K562 (cell line): ENCODE results near the gene CRYBG1. TPM values are rescaled to one million over a fixed set of nuclear protein-coding genes. Genes with fewer than 3 reads are reported as not detected.

ENCODE experiments used
- ATAC-seq: fragments of 200-7000 bp; cut with Tn5 transposase; 3 replicates; pipeline ENCODE4 v1.9.1; 2020; ENCODE audit warnings: moderate library complexity
- BruUV-seq: library from RNA; stranded (reverse); fragments of 400-500 nt; replicated peaks from 2 replicates; lab custom pipeline; 2021; lab: Mats Ljungman, UMichigan
- CTCF ChIA-PET: fragments of 300-600 bp; formaldehyde crosslinking; extraction: SDS; loops from one replicate; lab custom pipeline; 2021; ENCODE audit warnings: low intra/inter-chr PET ratio; lab: Yijun Ruan, JAX
- POLR2A ChIA-PET: fragments of 300-600, 350-650 bp; sonication (Branson Sonifier 250); formaldehyde crosslinking; extraction: SDS; loops from one replicate; lab custom pipeline; 2021; ENCODE audit warnings: antibody characterized with exemption, inconsistent platforms; lab: Yijun Ruan, JAX
- DNase-seq, 4 experiments: peaks; one replicate each; pipeline versions ENCODE4 v3.0.0 to v3.0.0-alpha.2; 2011 to 2018; ENCODE audit warnings: low spot score in 3 of 4, mixed read lengths in 3 of 4; ENCODE audit errors: extremely low read depth in 1 of 4
- FAIRE-seq: peaks from 2 replicates; lab custom pipeline; 2011; peaks lifted over from hg19 to GRCh38; lab: Jason Lieb, UNC
- H2AFZ ChIP-seq: 2 replicates; pipeline ENCODE4 v1.6.0; 2011; ENCODE audit warnings: low read depth, low read length, control low read depth, inconsistent platforms
- H3K27ac ChIP-seq: fragments of 200-600 bp; 3 replicates; pipeline ENCODE4 v1.8.0; 2011; ENCODE audit warnings: low read depth, mild to moderate bottlenecking, control low read depth, inconsistent platforms, low read length, moderate library complexity, mixed read lengths; ENCODE audit errors: extremely low read depth
- H3K27me3 ChIP-seq, 2 experiments: fragments of 300-600 bp in 1 of 2; 2 replicates in 1 of 2; 3 replicates in 1 of 2; pipeline versions ENCODE4 v1.6.0 to v1.8.0; 2011; ENCODE audit warnings: inconsistent platforms in 2 of 2, low read length in 2 of 2, mild to moderate bottlenecking in 1 of 2, mixed read lengths in 1 of 2, moderate library complexity in 1 of 2; ENCODE audit not compliant: control insufficient read depth in 2 of 2, insufficient read depth in 2 of 2
- H3K36me3 ChIP-seq: fragments of 300-600 bp; 3 replicates; pipeline ENCODE4 v1.8.0; 2011; ENCODE audit warnings: mild to moderate bottlenecking, low read length, inconsistent platforms; ENCODE audit not compliant: control insufficient read depth, insufficient read depth
- H3K4me1 ChIP-seq, 2 experiments: fragments of 200-600 bp in 1 of 2; replicated peaks in 1 of 2; 2 replicates in 1 of 2; 3 replicates in 1 of 2; pipeline versions ENCODE4 v1.5.1 to v1.8.0; 2011; ENCODE audit warnings: inconsistent platforms in 2 of 2, low read length in 2 of 2, mild to moderate bottlenecking in 1 of 2, mixed read lengths in 1 of 2, moderate library complexity in 1 of 2; ENCODE audit not compliant: control insufficient read depth in 2 of 2, insufficient read depth in 2 of 2
- H3K4me2 ChIP-seq: 2 replicates; pipeline ENCODE4 v1.6.1; 2011; ENCODE audit warnings: low read length, control low read depth, inconsistent platforms, mixed read lengths; ENCODE audit not compliant: insufficient read depth
- H3K4me3 ChIP-seq: fragments of 200-600 bp; sonication (generic), shearing (Covaris generic); 2 replicates; pipeline ENCODE4 v1.5.1; 2016; ENCODE audit warnings: control low read depth, inconsistent platforms
- H3K79me2 ChIP-seq: fragments of 200-600 bp; 3 replicates; pipeline ENCODE4 v1.8.0; 2011; ENCODE audit warnings: low read length, inconsistent platforms; ENCODE audit not compliant: control insufficient read depth, insufficient read depth
- H3K9ac ChIP-seq, 2 experiments: 2 replicates each; pipeline versions ENCODE4 v1.6.0 to v1.6.1; 2011; ENCODE audit warnings: low read depth in 2 of 2, low read length in 2 of 2, control low read depth in 1 of 2, inconsistent platforms in 1 of 2, mild to moderate bottlenecking in 1 of 2, mixed read lengths in 1 of 2; ENCODE audit not compliant: insufficient read depth in 1 of 2
- H3K9me1 ChIP-seq: one replicate; pipeline ENCODE4 v1.6.0; 2011; ENCODE audit warnings: inconsistent platforms, mild to moderate bottlenecking, low read length, moderate library complexity; ENCODE audit not compliant: control insufficient read depth, insufficient read depth
- H3K9me3 ChIP-seq: replicated peaks from 2 replicates; pipeline ENCODE4 v1.5.1; 2011; ENCODE audit warnings: low read depth, low read length, inconsistent platforms; ENCODE audit not compliant: control insufficient read depth, insufficient read depth
- H4K20me1 ChIP-seq: replicated peaks from 2 replicates; pipeline ENCODE4 v1.6.1; 2011; ENCODE audit warnings: low read length, inconsistent platforms, mixed read lengths; ENCODE audit not compliant: control insufficient read depth, insufficient read depth
- ATF2 ChIP-seq: sonication (generic); formaldehyde crosslinking; IDR thresholded peaks from 2 replicates; pipeline ENCODE4 v1.8.1; 2022; ENCODE audit warnings: missing genetic modification reagents
- BRD4 ChIP-seq: fragments of 200-600 bp; sonication (generic); IDR thresholded peaks from 2 replicates; pipeline ENCODE4 v1.6.1; 2017; ENCODE audit warnings: inconsistent platforms
- CBFB ChIP-seq: sonication (generic); formaldehyde crosslinking; IDR thresholded peaks from 2 replicates; pipeline ENCODE4 v1.4.0; 2020; ENCODE audit warnings: mild to moderate bottlenecking, missing genetic modification reagents
- FOS ChIP-seq: IDR thresholded peaks from 3 replicates; pipeline ENCODE4 v1.6.1; 2011; ENCODE audit not compliant: insufficient read length; ENCODE audit errors: extremely low read depth
- HMG20A ChIP-seq: fragments of 450-650 bp; formaldehyde crosslinking; conservative IDR thresholded peaks from 2 replicates; pipeline ENCODE4 v1.4.0; 2020; ENCODE audit warnings: mild to moderate bottlenecking, mixed read lengths
- HMGN3 ChIP-seq: IDR thresholded peaks from 2 replicates; pipeline ENCODE4 v1.6.1; 2011; ENCODE audit warnings: borderline replicate concordance, low read depth, mild to moderate bottlenecking, mixed read lengths, low read length; ENCODE audit not compliant: insufficient read length; ENCODE audit errors: extremely low read depth
- MYBL2 ChIP-seq, 2 experiments: fragments of 450-650 bp in 1 of 2; sonication (generic) in 1 of 2; formaldehyde crosslinking in 1 of 2; IDR thresholded peaks; 2 replicates each; pipeline versions ENCODE4 v1.6.1 to v1.8.1; 2017 to 2022; ENCODE audit warnings: borderline replicate concordance in 1 of 2, inconsistent platforms in 1 of 2, low read depth in 1 of 2, mild to moderate bottlenecking in 1 of 2, missing genetic modification reagents in 1 of 2, moderate library complexity in 1 of 2
- MYC ChIP-seq, 2 experiments: fragments of 250-450 bp in 1 of 2; sonication (Bioruptor Pico) in 1 of 2; IDR thresholded peaks; 2 replicates each; pipeline versions ENCODE4 v1.5.1 to v1.6.1; 2012 to 2021; ENCODE audit warnings: low read depth in 2 of 2, borderline replicate concordance in 1 of 2, improper control_type of control experiment in 1 of 2, low read length in 1 of 2, mild to moderate bottlenecking in 1 of 2, moderate library complexity in 1 of 2
- NFE2L1 ChIP-seq: fragments of 450-650 bp; IDR thresholded peaks from 2 replicates; pipeline ENCODE4 v1.6.1; 2016; ENCODE audit warnings: missing genetic modification characterization, low read depth, mild to moderate bottlenecking, missing compliant biosample characterization, moderate library complexity, borderline replicate concordance
- TARDBP ChIP-seq: fragments of 450-650 bp; IDR thresholded peaks from 2 replicates; pipeline ENCODE4 v1.6.1; 2016
- YBX1 ChIP-seq: fragments of 450-650 bp; IDR thresholded peaks from 2 replicates; pipeline ENCODE4 v1.7.1; 2016; ENCODE audit warnings: mild to moderate bottlenecking
- ZBTB8A ChIP-seq: fragments of 450-650 bp; IDR thresholded peaks from 2 replicates; pipeline ENCODE4 v1.6.1; 2018; ENCODE audit warnings: mild to moderate bottlenecking, moderate library complexity; ENCODE audit not compliant: partially characterized antibody
- ZC3H4 ChIP-seq: sonication (generic); formaldehyde crosslinking; IDR thresholded peaks from 2 replicates; pipeline ENCODE4 v1.9.0; 2021; ENCODE audit warnings: missing genetic modification reagents, borderline replicate concordance
- ZNF253 ChIP-seq: fragments of 250-450 bp; sonication (Bioruptor Pico); conservative IDR thresholded peaks from 2 replicates; pipeline ENCODE4 v1.6.1; 2021; ENCODE audit warnings: mild to moderate bottlenecking
- ZNF3 ChIP-seq: fragments of 250-450 bp; sonication (Bioruptor Pico); IDR thresholded peaks from 2 replicates; pipeline ENCODE4 v1.5.0; 2021; ENCODE audit warnings: mild to moderate bottlenecking, moderate library complexity
- ZNF586 ChIP-seq: fragments of 450-650 bp; formaldehyde crosslinking; conservative IDR thresholded peaks from 2 replicates; pipeline ENCODE4 v1.4.0; 2020; ENCODE audit warnings: mild to moderate bottlenecking, moderate library complexity
- WGBS: fragments of 100-300 bp; shearing (Covaris generic); methylation state at CpG from one replicate; pipeline ENCODE4 v1.1.6; 2016; ENCODE audit warnings: low coverage, mixed read lengths; ENCODE audit not compliant: insufficient coverage; ENCODE audit errors: missing lambda C conversion rate; 5-methylcytosine and 5-hydroxymethylcytosine counted together
- in situ Hi-C: fragments of 300-500 bp; cut with MboI; formaldehyde crosslinking; loops from 4 replicates; pipeline ENCODE4 v1.15.0; 2018; ENCODE audit warnings: inconsistent platforms, mixed read lengths
- intact Hi-C: fragments of 100-400 bp; cut with micrococcal nuclease; formaldehyde crosslinking; loops from 2 replicates; pipeline ENCODE4 v1.14.2; 2022
- polyA plus RNA-seq, 8 experiments: library from polyadenylated mRNA; depleted of rRNA in 4 of 8; stranded (reverse) in 5 of 8; unstranded in 3 of 8; fragments of >200 nt; fragmentation: Nextera tagmentation in 2 of 8; fragmentation: Illumina TruSeq in 1 of 8; extraction: Ambion mirVana in 2 of 8; extraction: Trizol in 1 of 8; gene quantifications; 2 replicates each; pipeline versions ENCODE4 v1.2.1 to v1.2.3, GENCODE V29; 2011 to 2014; ENCODE audit warnings: inconsistent platforms in 1 of 8, missing spikeins in 1 of 8
- total RNA-seq, 7 experiments: library from RNA; depleted of rRNA in 6 of 7; stranded (reverse); fragments of >200 nt in 6 of 7; fragmentation: Illumina TruSeq in 2 of 7; extraction: Trizol in 2 of 7; gene quantifications; 2 replicates each; pipeline versions ENCODE4 v1.2.1 to v1.2.3, GENCODE V29; 2011 to 2021; ENCODE audit warnings: low replicate concordance in 1 of 7

Gene CRYBG1
- total and polyA plus RNA-seq, 9 of the 15 experiments (the other 6 are each of a cell fraction or from before 2014, with no cell fraction given), result 0.07 to 0.47 (median 0.11) TPM

- CTCF ChIA-PET, result interaction anchor here (6.2 kb wide), 1 partner anchor 119 kb away, joined by 61 read pairs; no protein-coding TSS in a partner anchor
- H3K4me3 ChIP-seq, result no peak overlapping the region
- 40% methylated on average over 4 of the region's 4 CpGs for WGBS
- H3K27ac ChIP-seq, result no peak overlapping the region
- no peaks in the 10 kb centered on the region for H3K27me3 ChIP-seq
- no peaks in the 10 kb centered on the region for H3K4me1 ChIP-seq
- TF ChIP-seq CBFB (CRISPR knock-in tag) (no peak), ZNF586 (CRISPR knock-in tag) (no peak), YBX1 (no peak)
- intact Hi-C loops (no loop called here), in situ Hi-C loops (loop anchor here (25.0 kb wide), 1 partner anchor 423 kb away; no protein-coding TSS in a partner anchor)
- H2AFZ ChIP-seq, result no peak overlapping the region
- H3K9me1 ChIP-seq, result no peaks in the 10 kb centered on the region
- FAIRE-seq, result no peak
- no peaks in the 10 kb centered on the region for H3K36me3 ChIP-seq
- no peaks in the 10 kb centered on the region for H3K79me2 ChIP-seq
- H4K20me1 ChIP-seq, result no peaks in the 10 kb centered on the region
- POLR2A ChIA-PET, result no interaction called here
- BruUV-seq, result no TSS peak
- no peak for DNase-seq
- H3K9ac ChIP-seq, result no peak overlapping the region
- no peak overlapping the region for H3K4me2 ChIP-seq
- no peak for ATAC-seq
- H3K9me3 ChIP-seq, result no peaks in the 10 kb centered on the region
These were observed 204.0 kb downstream of the CRYBG1 start for GRCh38 chr6:106564476-106564875.

GRCh38 chr6:106568530-106568929, 208.0 kb downstream of the CRYBG1 start:
- POLR2A ChIA-PET, result no interaction called here
- no peak overlapping the region for H3K9ac ChIP-seq
- H3K9me1 ChIP-seq, result no peaks in the 10 kb centered on the region
- in situ Hi-C loops, result loop anchor here (5.0 to 25.0 kb wide), 3 partner anchors 121 to 419 kb away; no protein-coding TSS in a partner anchor
- H3K27me3 ChIP-seq, result no peaks in the 10 kb centered on the region
- 22% methylated on average over 2 of the region's 2 CpGs for WGBS
- ATAC-seq (no peak), FAIRE-seq (no peak), DNase-seq (no peak)
- H3K4me2 ChIP-seq, result no peak overlapping the region
- no peaks in the 10 kb centered on the region for H3K79me2 ChIP-seq
- no peak overlapping the region for H2AFZ ChIP-seq
- H3K4me3 ChIP-seq, result no peak overlapping the region
- no peaks in the 10 kb centered on the region for H4K20me1 ChIP-seq
- H3K9me3 ChIP-seq, result no peaks in the 10 kb centered on the region
- H3K36me3 ChIP-seq, result peaks cover 5% of the 10 kb centered on the region; the same call in 1 of the 3 replicates
- intact Hi-C loops, result no loop called here
- no peak overlapping the region for H3K27ac ChIP-seq
- no TSS peak for BruUV-seq
- CTCF ChIA-PET, result interaction anchor here (6.2 kb wide), 1 partner anchor 123 kb away, joined by 61 read pairs; no protein-coding TSS in a partner anchor
- H3K4me1 ChIP-seq, result no peaks in the 10 kb centered on the region
- TF ChIP-seq HMGN3 (no peak), ZC3H4 (CRISPR knock-in tag) (no peak), ZBTB8A (no peak), MYC (IDR thresholded peaks at IDR 0.05; ENCODE audit: low read depth, low read length) (no peak), MYC (CRISPR knock-in tag; IDR thresholded peaks at IDR 0.05; ENCODE audit: borderline replicate concordance, low read depth) (no peak), FOS (no peak), MYBL2 (IDR thresholded peaks at IDR 0.05; ENCODE audit: low read depth) (no peak), MYBL2 (CRISPR knock-in tag; IDR thresholded peaks at IDR 0.05; ENCODE audit: borderline replicate concordance) (no peak), TARDBP (no peak), NFE2L1 (tag) (no peak), BRD4 (no peak), ZNF253 (CRISPR knock-in tag) (no peak), ATF2 (CRISPR knock-in tag) (no peak), ZNF3 (CRISPR knock-in tag) (no peak), HMG20A (CRISPR knock-in tag) (no peak)
